AG04449 (cell line): ENCODE data around the gene GPR176.

Experiments used
- CTCF ChIA-PET: fragments of 350-600 bp; formaldehyde crosslinking; extraction: SDS; loops from one replicate; lab custom pipeline; 2021; ENCODE audit warnings: antibody characterized with exemption; lab: Yijun Ruan, JAX
- POLR2A ChIA-PET: fragments of 400-600, 350-600 bp; formaldehyde crosslinking; extraction: SDS; loops from one replicate; lab custom pipeline; 2020; ENCODE audit warnings: antibody characterized with exemption, inconsistent platforms; lab: Yijun Ruan, JAX
- DNase-seq: peaks from one replicate; pipeline ENCODE4 v3.0.0-alpha.2; 2010; ENCODE audit warnings: low read depth, low spot score
- H3K4me3 ChIP-seq: 2 replicates; pipeline ENCODE4 v1.5.1; 2011; ENCODE audit warnings: low read depth, mild to moderate bottlenecking, control low read depth, low read length
- CTCF ChIP-seq: IDR thresholded peaks from one replicate; pipeline ENCODE4 v1.5.1; 2011; ENCODE audit warnings: mild to moderate bottlenecking, moderate library complexity, low read length, control low read depth, inconsistent platforms; ENCODE audit not compliant: insufficient read depth; ENCODE audit errors: missing control alignments

Gene GPR176

GRCh38 chr15:39792844-39793335 is 127.2 kb downstream of the GPR176 start:
- ChIA-PET CTCF (no interaction called here), POLR2A (no interaction called here)
- H3K4me3 ChIP-seq: no peak overlapping the region
- DNase-seq: no peak
- TF ChIP-seq CTCF: no peak

GRCh38 chr15:39792025-39792843 is 127.8 kb downstream of the GPR176 start:
- POLR2A ChIA-PET: no interaction called here
- TF ChIP-seq CTCF: no peak
- H3K4me3 ChIP-seq: no peak overlapping the region
- no peak for DNase-seq
- CTCF ChIA-PET: no interaction called here

- no peak for DNase-seq
- no peak overlapping the region for H3K4me3 ChIP-seq
- no peak for TF ChIP-seq CTCF
- POLR2A ChIA-PET: interaction anchor here (1.0 kb wide), 1 partner anchor 144 kb away, joined by 3 read pairs; the partner anchor contains the start of gene EIF2AK4
- CTCF ChIA-PET: interaction anchor here (1.0 to 4.1 kb wide), 6 partner anchors 9 to 184 kb away, joined by 3 to 33 read pairs (median 6); no protein-coding TSS in a partner anchor
Measured at GRCh38 chr15:39789736-39790135, 130.3 kb downstream of the GPR176 start.

DNA sequence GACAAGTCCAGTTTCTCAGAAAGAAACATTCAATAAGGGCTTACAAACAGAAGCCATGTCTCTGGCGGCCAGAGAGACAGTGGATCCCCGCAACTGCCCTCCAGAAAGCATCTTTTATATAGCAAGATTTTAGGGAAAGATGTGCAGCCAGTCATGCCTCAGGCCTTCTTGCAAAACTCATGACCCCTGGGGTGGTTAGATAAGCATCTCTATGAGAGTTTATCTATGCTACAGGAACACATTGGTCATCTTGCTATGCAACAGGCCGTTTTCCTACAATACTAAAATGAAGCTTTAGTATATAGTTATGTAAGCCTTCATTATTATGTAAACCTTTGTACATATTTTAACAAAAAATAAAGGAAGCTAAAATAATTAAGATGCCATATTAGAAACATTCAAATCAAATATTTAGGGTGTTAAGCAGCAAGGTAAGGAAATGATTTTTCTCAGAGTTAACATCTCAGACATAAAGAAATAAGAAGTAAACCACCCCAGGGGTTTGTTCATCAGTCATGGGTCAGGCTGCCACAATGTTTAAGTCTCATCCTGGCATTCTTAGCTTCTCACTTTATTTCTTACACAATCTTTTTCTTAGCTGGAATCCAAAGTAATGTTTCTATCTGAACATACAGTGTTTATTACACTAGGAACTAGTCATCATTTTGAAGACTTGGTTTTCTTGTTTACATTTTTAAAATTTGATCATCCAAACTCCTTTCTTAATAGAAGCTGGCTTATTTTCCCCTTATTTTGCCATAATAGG is 131.1 kb downstream of the GPR176 start:
- POLR2A ChIA-PET: interaction anchor here (0.5 to 1.0 kb wide), 3 partner anchors 28 to 145 kb away, joined by 3 read pairs; partner anchors contain the start of gene EIF2AK4
- TF ChIP-seq CTCF: no peak
- CTCF ChIA-PET: interaction anchor here (0.7 to 4.1 kb wide), 11 partner anchors 10 to 485 kb away, joined by 3 to 33 read pairs (median 5); no protein-coding TSS in a partner anchor
- DNase-seq: no peak
- no peak overlapping the region for H3K4me3 ChIP-seq

DNA sequence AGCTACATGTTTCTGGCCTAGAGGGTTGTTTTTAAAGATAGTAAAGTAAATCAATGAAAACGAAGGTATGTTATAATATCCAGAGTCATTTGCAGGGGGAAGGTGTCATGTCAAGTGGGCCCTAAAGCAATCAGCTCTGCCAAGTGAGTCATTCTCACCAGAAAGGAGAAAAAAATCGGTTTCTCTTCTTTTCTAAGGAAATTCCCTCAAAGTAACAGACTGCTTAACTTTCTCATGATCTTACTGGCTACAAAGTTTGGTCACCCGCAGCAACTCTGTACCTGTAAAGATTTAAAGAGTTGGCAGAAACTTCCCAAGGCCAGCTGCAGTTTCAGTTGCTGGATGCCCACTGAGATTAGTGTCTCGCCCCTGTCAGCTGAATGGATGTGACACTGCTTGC is 132.0 kb downstream of the GPR176 start:
- no peak for DNase-seq
- CTCF ChIA-PET: interaction anchor here (0.7 to 4.1 kb wide), 11 partner anchors 11 to 486 kb away, joined by 3 to 33 read pairs (median 5); no protein-coding TSS in a partner anchor
- POLR2A ChIA-PET: interaction anchor here (0.7 kb wide), 1 partner anchor 163 kb away, joined by 3 read pairs; no protein-coding TSS in a partner anchor
- H3K4me3 ChIP-seq: no peak overlapping the region
- TF ChIP-seq CTCF: no peak
